ENCODE results near the gene PRKAR2B. TPM values are rescaled to one million over a fixed set of nuclear protein-coding genes. Genes with fewer than 3 reads are reported as not detected.
"Not testable (repeated sequence)": the region's sequence is repeated elsewhere in the genome, so short reads cannot be mapped to it uniquely, and the experiment has no call there.

Gene PRKAR2B
- total RNA-seq, 1 donor from 2014 or later: 0.14 TPM

DNA sequence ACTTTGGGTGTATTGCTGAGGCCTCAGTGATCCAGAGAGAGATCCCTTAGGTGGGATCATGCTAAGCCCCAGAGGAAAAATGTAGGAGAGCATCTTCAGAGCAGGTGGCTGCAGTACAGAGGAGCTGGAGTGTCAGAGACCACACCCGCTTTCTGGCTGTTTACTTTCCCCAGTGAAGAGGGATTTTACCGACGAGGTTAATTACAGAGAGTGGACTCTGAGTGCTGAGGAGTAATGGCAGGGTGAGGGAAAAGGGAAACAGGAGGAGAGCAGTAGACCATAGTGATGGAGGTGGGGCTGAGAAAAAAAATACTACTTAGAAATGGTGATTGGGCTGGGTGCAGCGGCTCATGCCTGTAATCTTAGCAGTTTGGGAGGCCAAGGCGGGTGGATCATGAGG is 81.0 kb downstream of the PRKAR2B start:
- Mint-ChIP-seq H3K36me3 (ENCODE audit: low read depth) (no peaks in the 10 kb centered on the region), H3K4me3 (ENCODE audit: low read depth) (peak overlapping the region; percentile 80), H3K4me1 (ENCODE audit: low read depth) (peaks cover 21% of the 10 kb centered on the region), H3K27me3 (ENCODE audit: low read depth) (no peaks in the 10 kb centered on the region), H3K27ac (peak overlapping the region; percentile 73), H3K9me3 (no peaks in the 10 kb centered on the region)
- no peak for DNase-seq (ENCODE audit: low spot score)
- intact Hi-C loops (cut with micrococcal nuclease): no loop called here

DNA sequence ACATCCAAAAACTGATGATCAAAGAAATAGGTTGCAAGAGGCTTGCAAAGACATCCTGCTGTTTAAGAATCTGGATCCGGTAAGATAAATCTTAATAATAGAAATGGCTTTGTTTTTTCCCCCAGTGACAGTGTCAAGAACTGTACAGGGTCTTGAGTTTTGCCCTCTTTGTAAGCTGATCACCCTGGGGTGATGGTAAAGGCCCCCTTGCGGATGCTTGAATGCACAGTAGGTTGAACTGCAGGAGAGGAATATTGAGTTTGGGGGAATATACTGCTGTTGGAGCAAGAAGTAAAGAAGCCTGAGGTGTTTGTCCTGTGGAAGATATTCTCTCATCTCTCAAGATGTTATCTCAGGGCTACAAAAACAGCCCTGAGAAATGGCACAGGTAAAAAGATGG is 83.7 kb downstream of the PRKAR2B start:
- no peak overlapping the region for H3K4me3 Mint-ChIP-seq (ENCODE audit: low read depth)
- H3K27ac Mint-ChIP-seq: no peak overlapping the region
- intact Hi-C loops (cut with micrococcal nuclease): no loop called here
- peaks cover 10% of the 10 kb centered on the region for H3K27me3 Mint-ChIP-seq (ENCODE audit: low read depth)
- no peaks in the 10 kb centered on the region for H3K9me3 Mint-ChIP-seq
- peaks cover 19% of the 10 kb centered on the region for H3K4me1 Mint-ChIP-seq (ENCODE audit: low read depth)
- no peaks in the 10 kb centered on the region for H3K36me3 Mint-ChIP-seq (ENCODE audit: low read depth)
- DNase-seq (ENCODE audit: low spot score): no peak

DNA sequence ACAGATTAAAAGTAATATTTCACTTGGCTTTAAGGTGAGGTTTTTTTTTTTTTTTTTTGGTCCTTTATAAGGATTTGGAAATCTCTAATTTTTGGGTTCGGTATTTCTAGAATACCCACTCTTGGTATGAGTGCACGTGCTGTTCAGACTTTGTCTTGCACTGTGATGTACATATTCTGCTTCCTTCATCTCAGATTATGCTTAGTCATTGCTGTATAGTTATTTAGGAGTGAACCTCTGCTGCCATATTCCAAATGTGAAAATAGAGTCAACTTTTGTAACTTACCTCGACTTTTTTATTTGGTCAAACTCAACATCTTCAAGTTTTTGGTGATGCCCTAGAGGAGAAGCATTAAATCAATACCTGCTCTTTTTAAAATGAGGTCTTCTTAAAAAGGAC is 84.2 kb downstream of the PRKAR2B start:
- Mint-ChIP-seq H3K9me3 (no peaks in the 10 kb centered on the region), H3K27me3 (ENCODE audit: low read depth) (peaks cover 10% of the 10 kb centered on the region), H3K4me1 (ENCODE audit: low read depth) (peaks cover 19% of the 10 kb centered on the region), H3K36me3 (ENCODE audit: low read depth) (no peaks in the 10 kb centered on the region), H3K27ac (no peak overlapping the region), H3K4me3 (ENCODE audit: low read depth) (no peak overlapping the region)
- no peak for DNase-seq (ENCODE audit: low spot score)
- intact Hi-C loops (cut with micrococcal nuclease): no loop called here

- Mint-ChIP-seq H3K36me3 (ENCODE audit: low read depth) (no peaks in the 10 kb centered on the region), H3K27ac (no peak overlapping the region), H3K9me3 (no peaks in the 10 kb centered on the region), H3K27me3 (ENCODE audit: low read depth) (peaks cover 18% of the 10 kb centered on the region), H3K4me1 (ENCODE audit: low read depth) (peaks cover 12% of the 10 kb centered on the region), H3K4me3 (ENCODE audit: low read depth) (no peak overlapping the region)
- DNase-seq (ENCODE audit: low spot score): no peak
- intact Hi-C loops (cut with micrococcal nuclease): no loop called here
Measured at GRCh38 chr7:107130487-107131220, 86.1 kb downstream of the PRKAR2B start.

DNA sequence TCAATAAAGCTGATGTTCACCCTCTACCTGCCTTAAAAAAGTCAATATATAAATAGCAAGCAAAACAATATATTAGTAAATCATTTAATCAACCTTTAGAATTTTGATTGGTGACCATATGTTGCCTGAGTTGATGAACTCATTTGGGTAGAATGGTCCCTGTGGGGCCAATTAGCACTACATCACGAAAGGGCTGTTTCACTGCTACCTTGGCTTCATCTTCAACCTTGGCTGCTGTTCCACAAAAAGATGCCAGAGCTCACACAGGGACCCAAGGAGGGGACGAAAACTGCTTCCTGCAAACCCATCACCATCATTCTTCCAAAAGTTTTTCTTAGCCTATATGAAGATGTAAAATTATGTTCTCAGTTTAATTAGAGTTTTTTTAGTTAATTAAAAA is 88.9 kb downstream of the PRKAR2B start:
- Mint-ChIP-seq H3K4me1 (ENCODE audit: low read depth) (no peaks in the 10 kb centered on the region), H3K27me3 (ENCODE audit: low read depth) (peaks cover 40% of the 10 kb centered on the region), H3K27ac (no peak overlapping the region), H3K9me3 (no peaks in the 10 kb centered on the region), H3K36me3 (ENCODE audit: low read depth) (no peaks in the 10 kb centered on the region), H3K4me3 (ENCODE audit: low read depth) (no peak overlapping the region)
- DNase-seq (ENCODE audit: low spot score): no peak
- intact Hi-C loops (cut with micrococcal nuclease): no loop called here

- H3K27ac Mint-ChIP-seq: no peak overlapping the region
- no peaks in the 10 kb centered on the region for H3K36me3 Mint-ChIP-seq (ENCODE audit: low read depth)
- H3K4me3 Mint-ChIP-seq (ENCODE audit: low read depth): no peak overlapping the region
- no peaks in the 10 kb centered on the region for H3K4me1 Mint-ChIP-seq (ENCODE audit: low read depth)
- intact Hi-C loops (cut with micrococcal nuclease): no loop called here
- peaks cover 44% of the 10 kb centered on the region for H3K27me3 Mint-ChIP-seq (ENCODE audit: low read depth)
- H3K9me3 Mint-ChIP-seq: no peaks in the 10 kb centered on the region
- DNase-seq (ENCODE audit: low spot score): no peak
Measured at GRCh38 chr7:107138696-107139420, 94.4 kb downstream of the PRKAR2B start.

DNA sequence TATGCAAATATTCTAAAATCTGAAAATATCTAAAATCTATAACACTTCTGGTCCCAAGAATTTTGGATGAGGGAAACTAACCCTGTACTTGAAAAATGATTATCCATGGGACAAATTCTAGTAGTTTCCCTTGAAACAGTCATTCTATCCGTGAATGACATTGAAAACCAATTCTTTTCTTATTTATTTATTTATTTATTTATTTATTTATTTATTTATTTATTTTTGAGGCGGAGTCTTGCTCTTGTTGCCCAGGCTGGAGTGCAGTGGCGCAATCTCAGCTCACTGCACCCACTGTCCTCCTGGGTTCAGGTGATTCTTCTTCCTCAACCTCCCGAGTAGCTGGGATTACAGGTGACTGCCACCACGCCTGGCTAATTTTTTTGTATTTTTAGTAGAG is 99.4 kb downstream of the PRKAR2B start:
- H3K4me1 Mint-ChIP-seq (ENCODE audit: low read depth); H3K4me3 Mint-ChIP-seq (ENCODE audit: low read depth); H3K27ac Mint-ChIP-seq; DNase-seq (ENCODE audit: low spot score); intact Hi-C loops (cut with micrococcal nuclease); H3K36me3 Mint-ChIP-seq (ENCODE audit: low read depth); H3K9me3 Mint-ChIP-seq: not testable (repeated sequence)
- peaks cover 17% of the 10 kb centered on the region for H3K27me3 Mint-ChIP-seq (ENCODE audit: low read depth)

DNA sequence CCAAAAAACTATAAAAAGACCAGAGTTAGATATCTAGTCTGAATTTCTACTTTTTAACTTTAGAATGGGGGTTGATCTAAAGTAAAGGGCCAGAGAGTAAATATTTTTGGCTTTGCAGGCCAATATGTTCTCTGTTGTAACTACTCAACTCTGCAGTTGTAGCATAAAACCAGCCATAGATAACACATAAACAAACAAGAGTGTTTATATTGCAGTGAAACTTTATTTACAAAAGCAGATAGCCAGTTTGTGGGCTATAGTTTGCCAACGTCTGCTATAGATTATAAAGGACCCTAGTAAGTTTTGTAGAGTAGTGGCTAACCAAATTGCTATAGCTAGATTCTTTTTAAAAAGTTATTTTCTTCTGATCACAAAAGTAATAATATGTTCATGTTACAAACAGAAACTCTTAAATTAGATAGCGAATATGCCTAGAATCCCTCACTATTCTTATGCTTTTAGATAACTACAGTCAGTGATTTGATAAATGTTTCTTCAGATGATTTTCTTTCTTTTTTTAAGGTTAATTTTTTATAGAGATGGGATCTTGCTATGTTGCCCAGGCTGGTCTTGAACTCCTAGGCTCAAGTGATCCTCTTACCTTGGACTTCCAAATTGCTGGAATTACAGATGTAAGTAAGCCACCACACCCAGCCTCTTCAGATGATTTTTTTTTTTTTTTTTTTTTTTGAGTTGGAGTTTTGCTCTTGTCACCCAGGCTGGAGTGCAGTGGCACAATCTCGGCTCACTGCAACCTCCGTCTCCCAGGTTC is 100.7 kb downstream of the PRKAR2B start:
- no peaks in the 10 kb centered on the region for H3K4me1 Mint-ChIP-seq (ENCODE audit: low read depth)
- no peak overlapping the region for H3K4me3 Mint-ChIP-seq (ENCODE audit: low read depth)
- H3K36me3 Mint-ChIP-seq (ENCODE audit: low read depth): no peaks in the 10 kb centered on the region
- peaks cover 5% of the 10 kb centered on the region for H3K27me3 Mint-ChIP-seq (ENCODE audit: low read depth)
- no peak for DNase-seq (ENCODE audit: low spot score)
- intact Hi-C loops (cut with micrococcal nuclease): no loop called here
- no peak overlapping the region for H3K27ac Mint-ChIP-seq
- H3K9me3 Mint-ChIP-seq: no peaks in the 10 kb centered on the region

GRCh38 chr7:107147464-107148393 is 103.2 kb downstream of the PRKAR2B start:
- Mint-ChIP-seq H3K36me3 (ENCODE audit: low read depth) (no peaks in the 10 kb centered on the region), H3K4me3 (ENCODE audit: low read depth) (no peak overlapping the region), H3K27ac (no peak overlapping the region), H3K9me3 (no peaks in the 10 kb centered on the region), H3K4me1 (ENCODE audit: low read depth) (no peaks in the 10 kb centered on the region), H3K27me3 (ENCODE audit: low read depth) (peaks cover 6% of the 10 kb centered on the region)
- intact Hi-C loops (cut with micrococcal nuclease): no loop called here
- no peak for DNase-seq (ENCODE audit: low spot score)

- no peak overlapping the region for H3K27ac Mint-ChIP-seq
- no peaks in the 10 kb centered on the region for H3K9me3 Mint-ChIP-seq
- H3K4me3 Mint-ChIP-seq (ENCODE audit: low read depth): no peak overlapping the region
- no peaks in the 10 kb centered on the region for H3K4me1 Mint-ChIP-seq (ENCODE audit: low read depth)
- peaks cover 7% of the 10 kb centered on the region for H3K27me3 Mint-ChIP-seq (ENCODE audit: low read depth)
- DNase-seq (ENCODE audit: low spot score): no peak
- intact Hi-C loops (cut with micrococcal nuclease): no loop called here
- H3K36me3 Mint-ChIP-seq (ENCODE audit: low read depth): no peaks in the 10 kb centered on the region
Measured at GRCh38 chr7:107148721-107149120, 104.2 kb downstream of the PRKAR2B start.

- Mint-ChIP-seq H3K4me1 (ENCODE audit: low read depth) (no peaks in the 10 kb centered on the region), H3K36me3 (ENCODE audit: low read depth) (no peaks in the 10 kb centered on the region), H3K4me3 (ENCODE audit: low read depth) (no peak overlapping the region), H3K27ac (no peak overlapping the region), H3K27me3 (ENCODE audit: low read depth) (peaks cover 9% of the 10 kb centered on the region), H3K9me3 (no peaks in the 10 kb centered on the region)
- DNase-seq (ENCODE audit: low spot score): no peak
- intact Hi-C loops (cut with micrococcal nuclease): loop anchor here (1.0 kb wide), 2 partner anchors 203 to 357 kb away; no protein-coding TSS in a partner anchor
Measured at GRCh38 chr7:107149863-107150262, 105.4 kb downstream of the PRKAR2B start.

DNA sequence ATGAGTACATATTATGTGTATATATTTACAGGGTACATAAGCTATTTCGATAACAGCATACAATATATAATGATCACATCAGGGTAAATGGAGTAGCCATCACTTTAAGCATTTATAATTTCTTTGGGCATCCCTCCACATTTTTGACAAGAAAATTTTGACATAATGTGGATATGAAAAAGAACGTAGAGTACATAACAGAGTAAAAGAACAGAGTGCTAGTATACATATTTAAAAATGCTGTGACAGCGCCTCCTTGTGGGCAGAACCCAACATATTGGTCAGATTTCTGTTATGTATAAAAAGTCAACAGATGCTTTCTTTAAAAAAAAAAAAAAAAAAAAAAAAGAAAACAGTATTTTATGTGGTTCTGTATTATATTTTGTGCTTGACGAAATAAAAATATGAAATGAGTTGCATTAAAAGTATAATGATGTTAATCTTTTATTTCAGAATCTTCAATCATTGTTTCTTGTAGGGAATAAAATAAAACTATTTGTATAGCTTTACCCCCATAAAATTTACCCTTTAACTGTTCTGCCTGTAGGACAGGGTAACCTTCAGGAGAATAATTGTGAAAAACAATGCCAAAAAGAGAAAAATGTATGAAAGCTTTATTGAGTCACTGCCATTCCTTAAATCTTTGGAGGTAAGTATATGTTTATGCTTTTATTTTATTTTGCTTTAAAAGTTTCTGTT is 106.0 kb downstream of the PRKAR2B start:
- no peaks in the 10 kb centered on the region for H3K4me1 Mint-ChIP-seq (ENCODE audit: low read depth)
- H3K9me3 Mint-ChIP-seq: no peaks in the 10 kb centered on the region
- no peak overlapping the region for H3K27ac Mint-ChIP-seq
- peaks cover 9% of the 10 kb centered on the region for H3K27me3 Mint-ChIP-seq (ENCODE audit: low read depth)
- peak; percentile 44 for DNase-seq (ENCODE audit: low spot score)
- intact Hi-C loops (cut with micrococcal nuclease): loop anchor here (1.0 kb wide), 2 partner anchors 203 to 357 kb away; no protein-coding TSS in a partner anchor
- no peaks in the 10 kb centered on the region for H3K36me3 Mint-ChIP-seq (ENCODE audit: low read depth)
- H3K4me3 Mint-ChIP-seq (ENCODE audit: low read depth): no peak overlapping the region

All from activated T-helper 2 cell treated with anti-CD3 and anti-CD28 coated beads, Interferon-gamma antibody, Interleukin-2, Interleukin-4, amounts not matched to agents 10 μg/mL and 5 μg/mL and 100 μg/mL, durations not matched to agents 14 hours and 24 hours and 36 hours (primary cell).